ACHN (cell line): Measurements from ENCODE around the gene VPREB1.
"Not testable (repeated sequence)": the region's sequence is repeated elsewhere in the genome, so short reads cannot be mapped to it uniquely, and the experiment has no call there.

Source experiments
- DNase-seq: peaks from one replicate; pipeline ENCODE4 v3.0.0-alpha.2; 2015
- in situ Hi-C: cut with HindIII; loops from 2 replicates; pipeline ENCODE4 v1.10.0; 2017; ENCODE audit warnings: low sequenced_read_pairs, low pct_ligation_motif_present, low pct_unique_long_range_greater_than_20kb

Gene VPREB1

GRCh38 chr22:22286390-22287105 is 42.0 kb downstream of the VPREB1 start:
- DNase-seq, in situ Hi-C loops: not testable (repeated sequence)

GRCh38 chr22:22287106-22287626 is 42.6 kb downstream of the VPREB1 start:
- in situ Hi-C loops, DNase-seq: not testable (repeated sequence)

- in situ Hi-C loops, DNase-seq: not testable (repeated sequence)
Measured at GRCh38 chr22:22289666-22290065, 45.1 kb downstream of the VPREB1 start.

GRCh38 chr22:22291129-22291806 is 46.7 kb downstream of the VPREB1 start:
- in situ Hi-C loops, DNase-seq: not testable (repeated sequence)

DNA sequence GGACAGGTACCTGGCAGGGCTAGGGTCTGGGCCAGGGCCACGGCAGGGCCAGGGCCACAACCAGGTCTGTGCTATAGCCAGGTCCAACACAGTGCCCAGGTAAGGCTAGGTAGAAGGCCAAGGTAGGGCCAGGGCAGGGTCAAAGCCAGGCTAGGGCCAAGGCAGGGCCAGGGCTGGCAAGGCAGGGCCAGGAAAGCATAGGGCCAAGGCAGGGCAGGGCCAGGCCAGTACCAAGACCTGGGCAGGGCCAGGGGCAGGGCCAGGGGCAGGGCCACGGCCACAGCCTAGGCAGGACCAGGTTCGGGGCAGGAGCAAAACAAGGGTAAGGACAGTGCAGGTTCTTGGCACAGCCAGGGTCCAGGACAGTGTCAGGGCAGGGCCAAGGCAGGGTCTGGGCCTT is 48.1 kb downstream of the VPREB1 start:
- in situ Hi-C loops, DNase-seq: not testable (repeated sequence)

DNA sequence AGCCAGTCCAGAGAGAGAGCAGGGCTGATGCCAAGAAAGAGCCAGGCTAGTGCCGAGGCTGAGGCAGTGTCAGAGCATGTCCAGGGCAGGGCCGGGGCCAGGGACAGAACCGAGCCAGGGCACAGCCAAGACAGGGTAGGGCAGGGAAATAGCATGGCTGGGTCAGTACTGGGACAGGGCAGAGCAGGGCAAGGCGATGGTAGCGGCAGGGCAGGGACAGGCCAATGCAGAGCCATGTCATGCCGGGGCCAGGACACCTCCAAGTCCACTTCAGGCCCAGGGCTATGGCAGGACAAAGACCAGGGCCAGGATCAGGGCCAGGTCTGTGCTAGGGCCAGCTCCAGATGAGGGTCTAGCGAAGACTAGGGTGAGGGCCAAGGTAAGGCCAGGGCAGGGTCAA is 48.9 kb downstream of the VPREB1 start:
- in situ Hi-C loops, DNase-seq: not testable (repeated sequence)

GRCh38 chr22:22294641-22295040 is 50.1 kb downstream of the VPREB1 start:
- DNase-seq, in situ Hi-C loops: not testable (repeated sequence)
